ENCODE data around the gene SDHA.
"Not testable (repeated sequence)": the region's sequence is repeated elsewhere in the genome, so short reads cannot be mapped to it uniquely, and the experiment has no call there.

Gene SDHA

GRCh38 chr5:219460-219863 is 1.3 kb downstream of the SDHA start:
- no peak for DNase-seq (ENCODE audit: low spot score)

DNA sequence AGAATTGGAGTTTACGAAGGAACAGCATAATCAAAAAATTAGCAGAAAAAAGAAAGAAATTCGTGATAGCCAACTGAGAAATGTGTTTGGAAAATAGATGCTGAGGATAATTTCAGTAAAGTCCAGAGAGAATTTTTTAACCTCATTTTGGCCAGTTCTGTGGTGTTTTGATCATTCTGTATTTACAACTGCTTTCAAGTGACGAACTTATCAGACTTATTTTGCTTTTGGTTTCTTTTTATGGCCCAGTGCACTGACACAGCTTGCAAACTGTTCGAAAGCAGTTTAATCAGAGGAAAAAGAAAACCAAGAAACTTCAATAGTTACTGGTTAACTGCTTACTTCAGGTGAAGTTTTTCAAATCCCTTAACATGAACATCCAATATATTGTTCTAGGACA is 1.9 kb downstream of the SDHA start:
- DNase-seq (ENCODE audit: low spot score), result no peak

- not testable (repeated sequence) for DNase-seq (ENCODE audit: low spot score)
Observed at GRCh38 chr5:222951-223715, 5.0 kb downstream of the SDHA start.

DNA sequence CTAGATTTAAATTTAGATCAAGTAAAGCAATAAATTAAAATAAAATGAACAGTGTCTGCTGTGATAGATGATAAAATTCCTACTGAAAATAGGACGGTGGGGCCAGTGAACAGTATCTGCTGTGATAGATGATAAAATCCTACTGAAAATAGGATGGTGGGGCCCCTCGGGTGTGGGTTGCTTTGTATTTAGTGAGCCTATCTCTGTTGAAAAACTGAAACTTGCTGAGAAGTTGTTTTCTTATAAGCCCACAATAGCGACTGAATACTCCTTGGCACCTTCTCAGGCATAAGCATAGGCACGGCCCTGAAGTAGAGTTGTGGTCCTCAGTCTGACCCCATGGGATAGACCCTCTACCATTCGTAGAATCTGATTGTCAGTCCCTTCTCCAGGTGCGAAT is 5.7 kb downstream of the SDHA start:
- no peak for DNase-seq (ENCODE audit: low spot score)

DNA sequence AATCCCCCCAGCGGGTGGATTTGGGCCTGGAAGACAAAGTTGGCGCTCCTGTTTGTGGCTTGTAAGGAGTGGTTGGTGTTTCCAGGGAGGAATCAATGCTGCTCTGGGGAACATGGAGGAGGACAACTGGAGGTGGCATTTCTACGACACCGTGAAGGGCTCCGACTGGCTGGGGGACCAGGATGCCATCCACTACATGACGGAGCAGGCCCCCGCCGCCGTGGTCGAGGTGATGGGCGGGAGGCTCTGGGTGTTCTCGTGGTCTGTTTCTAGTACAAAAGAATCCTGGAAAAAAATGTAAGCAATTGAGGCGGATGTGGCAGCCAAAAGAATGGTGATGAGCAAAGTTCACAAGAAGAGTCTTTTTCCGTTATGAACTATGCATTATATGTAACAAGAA is 7.2 kb downstream of the SDHA start:
- no peak for DNase-seq (ENCODE audit: low spot score)

GRCh38 chr5:227375-227774 is 9.3 kb downstream of the SDHA start:
- not testable (repeated sequence) for DNase-seq (ENCODE audit: low spot score)

DNA sequence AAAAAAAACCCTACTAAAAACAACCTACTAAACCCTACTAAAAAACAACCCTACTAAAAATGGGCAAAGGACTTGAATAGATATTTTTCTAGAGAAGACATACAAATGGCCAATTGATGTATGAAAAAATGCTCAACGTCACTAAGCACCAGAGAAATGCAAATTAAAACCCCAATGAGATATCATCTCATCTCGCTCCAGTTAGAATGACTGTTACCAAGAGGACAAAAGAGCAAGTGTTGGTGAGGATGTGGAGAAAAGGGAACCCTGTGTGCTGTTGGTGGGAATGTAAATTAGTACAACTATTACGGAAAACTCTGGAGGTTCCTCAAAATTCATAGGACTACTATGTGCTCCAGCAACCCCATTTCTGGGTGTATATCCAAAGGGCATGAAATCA is 10.8 kb downstream of the SDHA start:
- DNase-seq (ENCODE audit: low spot score), result no peak

DNA sequence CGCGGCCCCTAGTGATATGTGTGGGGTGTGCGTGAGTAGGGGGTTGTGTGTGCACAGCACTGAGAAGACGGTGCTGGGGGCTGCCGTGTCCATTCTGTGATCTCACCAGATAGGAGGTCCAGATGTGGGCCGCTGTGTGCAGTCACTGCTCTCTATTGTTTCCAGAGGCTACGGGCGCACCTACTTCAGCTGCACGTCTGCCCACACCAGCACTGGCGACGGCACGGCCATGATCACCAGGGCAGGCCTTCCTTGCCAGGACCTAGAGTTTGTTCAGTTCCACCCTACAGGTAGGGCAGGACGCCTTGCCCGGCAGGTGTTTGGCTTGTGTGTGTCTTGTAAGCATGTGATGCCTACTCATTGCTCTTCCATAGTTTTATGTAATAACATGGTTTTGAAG is 12.6 kb downstream of the SDHA start:
- no peak for DNase-seq (ENCODE audit: low spot score)

DNA sequence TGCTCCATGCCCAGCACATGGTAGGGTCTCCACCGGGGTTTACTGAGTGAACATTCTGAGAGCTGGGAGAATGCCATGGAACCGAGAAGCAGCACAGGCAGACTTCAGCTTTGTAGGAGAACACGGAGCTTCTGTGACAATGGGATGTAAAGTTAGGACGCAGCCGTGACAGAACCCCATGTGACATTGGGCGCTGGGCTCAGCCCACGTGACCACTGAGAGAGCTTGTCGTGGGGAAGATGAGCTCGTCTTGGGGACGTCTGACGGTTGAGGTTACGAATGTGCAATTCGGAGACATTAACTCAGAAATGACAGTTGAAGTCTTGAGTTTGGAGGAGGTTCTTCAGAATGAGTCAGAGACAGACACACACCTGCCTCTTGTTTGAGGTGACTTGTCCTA is 13.5 kb downstream of the SDHA start:
- no peak for DNase-seq (ENCODE audit: low spot score)

GRCh38 chr5:233426-233825 is 15.3 kb downstream of the SDHA start:
- DNase-seq (ENCODE audit: low spot score), result not testable (repeated sequence)

DNA sequence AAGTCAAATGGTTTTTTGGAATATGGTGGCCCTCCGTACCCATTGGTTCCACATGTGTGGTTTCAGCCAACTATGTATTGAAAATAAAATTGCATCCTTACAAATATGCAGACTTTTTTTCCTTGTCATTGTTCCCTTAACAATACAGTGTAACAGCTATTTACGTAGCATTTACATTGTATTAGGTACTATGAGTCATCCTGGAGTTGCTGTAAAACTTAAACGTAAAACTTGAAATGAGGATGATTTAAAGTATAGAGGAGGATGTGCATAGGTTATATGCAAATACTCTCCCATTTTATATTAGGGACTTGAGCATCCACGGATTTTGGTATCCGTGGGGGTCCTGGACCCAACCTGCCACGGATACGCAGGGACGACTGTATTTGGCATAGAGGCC is 16.3 kb downstream of the SDHA start:
- DNase-seq (ENCODE audit: low spot score), result no peak

GRCh38 chr5:235527-235926 is 17.4 kb downstream of the SDHA start:
- not testable (repeated sequence) for DNase-seq (ENCODE audit: low spot score)

GRCh38 chr5:237931-238330 is 19.8 kb downstream of the SDHA start:
- DNase-seq (ENCODE audit: low spot score), result not testable (repeated sequence)

GRCh38 chr5:240550-240949 is 22.4 kb downstream of the SDHA start:
- not testable (repeated sequence) for DNase-seq (ENCODE audit: low spot score)

- not testable (repeated sequence) for DNase-seq (ENCODE audit: low spot score)
Observed at GRCh38 chr5:241045-241669, 23.0 kb downstream of the SDHA start.

DNA sequence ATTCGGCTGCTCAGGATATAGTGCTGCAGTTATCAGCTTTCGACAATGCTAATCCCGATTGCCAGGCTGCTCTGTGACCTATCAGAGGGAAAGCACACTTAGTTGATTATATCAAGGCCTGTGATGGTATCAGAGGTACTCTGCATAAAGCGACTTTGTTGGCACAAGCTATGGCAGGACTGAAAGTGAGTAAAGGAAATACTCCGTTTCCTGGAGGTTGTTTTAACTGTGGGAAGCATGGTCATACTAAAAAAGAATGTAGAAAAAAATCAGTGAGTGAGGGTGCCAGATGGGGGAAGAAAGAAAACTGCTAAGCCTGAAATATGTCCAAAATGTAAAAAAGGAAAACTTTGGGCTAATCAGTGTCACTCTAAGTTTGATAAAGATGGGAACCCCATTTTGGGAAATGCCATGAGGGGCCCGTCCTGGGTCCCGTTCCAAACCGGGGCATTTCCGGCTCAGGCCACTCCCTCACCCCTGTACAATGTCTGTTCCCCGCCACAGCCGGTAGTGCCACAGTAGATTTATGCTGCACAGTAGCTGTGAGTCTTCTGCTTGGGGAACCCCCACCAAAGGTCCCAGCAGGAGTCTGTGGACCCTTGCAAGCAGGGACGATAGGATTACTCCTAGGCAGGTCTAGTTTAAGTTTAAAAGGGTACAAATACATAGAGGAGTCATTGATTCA is 25.7 kb downstream of the SDHA start:
- DNase-seq (ENCODE audit: low spot score), result not testable (repeated sequence)

GRCh38 chr5:245717-246116 is 27.6 kb downstream of the SDHA start:
- not testable (repeated sequence) for DNase-seq (ENCODE audit: low spot score)

DNA sequence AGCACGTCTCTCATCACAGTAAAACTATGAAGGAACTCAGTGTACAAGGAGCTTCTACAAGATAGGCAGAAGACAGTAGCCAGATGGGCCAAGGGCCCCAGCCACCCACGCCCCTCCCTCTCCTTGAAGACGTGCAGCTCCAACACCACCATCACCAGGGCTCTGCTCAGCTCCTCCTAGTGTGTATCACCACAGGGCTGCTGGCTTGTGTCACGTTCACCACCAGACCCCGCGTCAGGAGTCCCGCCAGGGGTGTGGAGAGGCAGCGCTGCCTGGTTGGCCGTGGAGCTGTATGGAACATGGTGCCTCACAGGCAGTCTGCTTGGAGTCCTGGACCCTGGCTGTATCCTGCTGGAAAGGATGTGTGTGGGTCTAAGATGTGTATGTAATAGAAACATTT is 32.3 kb downstream of the SDHA start:
- not testable (repeated sequence) for DNase-seq (ENCODE audit: low spot score)

- DNase-seq (ENCODE audit: low spot score), result not testable (repeated sequence)
Observed at GRCh38 chr5:251016-251415, 32.9 kb downstream of the SDHA start.

DNA sequence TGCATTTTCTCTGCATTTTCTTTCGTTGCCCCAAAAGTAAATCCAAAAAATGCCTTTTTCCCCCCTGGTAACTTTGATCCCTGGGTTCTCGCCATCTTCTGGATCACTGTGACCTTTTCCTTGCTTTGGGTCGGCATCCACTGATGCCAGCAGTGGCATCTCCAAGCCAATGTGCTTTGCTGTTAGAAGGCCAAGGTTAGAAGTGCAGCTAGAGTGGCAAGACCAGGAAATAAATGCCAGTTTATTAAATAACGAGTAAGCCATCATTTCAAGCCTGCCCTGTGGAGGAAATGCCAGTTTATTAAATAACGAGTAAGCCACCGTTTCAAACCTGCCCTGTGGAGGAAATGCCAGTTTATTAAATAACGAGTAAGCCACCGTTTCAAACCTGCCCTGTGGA is 33.4 kb downstream of the SDHA start:
- not testable (repeated sequence) for DNase-seq (ENCODE audit: low spot score)

GRCh38 chr5:251975-252374 is 33.9 kb downstream of the SDHA start:
- not testable (repeated sequence) for DNase-seq (ENCODE audit: low spot score)

GRCh38 chr5:252546-252945 is 34.4 kb downstream of the SDHA start:
- DNase-seq (ENCODE audit: low spot score), result no peak

DNA sequence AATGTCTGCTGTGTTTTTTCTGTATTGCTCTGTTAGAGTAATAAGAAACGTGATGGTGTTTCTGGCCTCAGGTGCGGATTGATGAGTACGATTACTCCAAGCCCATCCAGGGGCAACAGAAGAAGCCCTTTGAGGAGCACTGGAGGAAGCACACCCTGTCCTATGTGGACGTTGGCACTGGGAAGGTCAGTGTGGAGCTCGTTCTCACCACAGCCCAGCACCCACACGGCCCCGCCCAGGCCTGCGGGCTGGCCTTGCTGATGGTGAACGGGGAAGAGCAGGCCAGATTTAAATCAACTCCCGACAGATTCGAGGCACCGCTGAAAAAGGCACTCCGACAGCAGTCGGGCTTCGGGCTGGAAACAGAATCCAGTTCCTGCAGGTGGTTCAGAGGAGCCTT is 36.2 kb downstream of the SDHA start:
- not testable (repeated sequence) for DNase-seq (ENCODE audit: low spot score)

Measured in SK-N-DZ (cell line).